GM06990 (cell line): ENCODE data around the gene IGF1R.
A peak's percentile ranks its signal among the peaks of the same experiment; 100 is the strongest.

Experiments
- DNase-seq: peaks from one replicate; pipeline ENCODE4 v3.0.0-alpha.2; 2011; ENCODE audit not compliant: insufficient read length; ENCODE audit errors: extremely low read depth
- H3K27me3 ChIP-seq: replicated peaks from 2 replicates; pipeline ENCODE4 v1.6.0; 2011; ENCODE audit warnings: low read length; ENCODE audit not compliant: control insufficient read depth, insufficient read depth
- H3K36me3 ChIP-seq: 2 replicates; pipeline ENCODE4 v1.5.1; 2011; ENCODE audit warnings: low read length; ENCODE audit not compliant: control insufficient read depth, insufficient read depth
- H3K4me3 ChIP-seq: replicated peaks from 2 replicates; pipeline ENCODE4 v1.5.1; 2011; ENCODE audit warnings: low read depth, mild to moderate bottlenecking, control low read depth, low read length
- TF ChIP-seq, protein P1 (sequence below): IDR thresholded peaks from 2 replicates; pipeline ENCODE4 v1.5.1; 2011; ENCODE audit warnings: low read length, control low read depth, mild to moderate bottlenecking, inconsistent platforms; ENCODE audit not compliant: insufficient read depth, poor library complexity, severe bottlenecking

Gene IGF1R

DNA sequence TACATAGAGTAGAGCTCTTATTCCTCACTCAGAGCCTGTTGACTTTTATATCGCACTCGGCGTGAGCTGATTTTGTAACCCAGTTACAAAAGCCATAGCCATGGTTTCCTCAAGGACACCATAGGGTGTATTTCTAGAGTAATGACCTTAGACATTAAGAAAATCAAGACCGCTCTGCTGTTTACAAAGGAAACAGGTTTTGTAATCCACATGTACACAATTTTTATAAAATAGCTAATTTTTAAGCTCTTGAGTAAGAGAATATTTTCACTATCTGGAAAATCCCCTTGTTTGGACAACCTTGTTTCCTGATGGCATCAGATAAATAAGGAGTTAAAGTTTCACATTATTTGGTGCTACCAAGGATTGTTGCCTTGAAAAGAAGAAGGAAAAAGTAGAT is 254.6 kb downstream of the IGF1R start:
- no peak for DNase-seq
- Histone ChIP-seq H3K36me3 (no peaks in the 10 kb centered on the region), H3K4me3 (no peak overlapping the region), H3K27me3 (no peaks in the 10 kb centered on the region)
- TF ChIP-seq, protein P1, sequence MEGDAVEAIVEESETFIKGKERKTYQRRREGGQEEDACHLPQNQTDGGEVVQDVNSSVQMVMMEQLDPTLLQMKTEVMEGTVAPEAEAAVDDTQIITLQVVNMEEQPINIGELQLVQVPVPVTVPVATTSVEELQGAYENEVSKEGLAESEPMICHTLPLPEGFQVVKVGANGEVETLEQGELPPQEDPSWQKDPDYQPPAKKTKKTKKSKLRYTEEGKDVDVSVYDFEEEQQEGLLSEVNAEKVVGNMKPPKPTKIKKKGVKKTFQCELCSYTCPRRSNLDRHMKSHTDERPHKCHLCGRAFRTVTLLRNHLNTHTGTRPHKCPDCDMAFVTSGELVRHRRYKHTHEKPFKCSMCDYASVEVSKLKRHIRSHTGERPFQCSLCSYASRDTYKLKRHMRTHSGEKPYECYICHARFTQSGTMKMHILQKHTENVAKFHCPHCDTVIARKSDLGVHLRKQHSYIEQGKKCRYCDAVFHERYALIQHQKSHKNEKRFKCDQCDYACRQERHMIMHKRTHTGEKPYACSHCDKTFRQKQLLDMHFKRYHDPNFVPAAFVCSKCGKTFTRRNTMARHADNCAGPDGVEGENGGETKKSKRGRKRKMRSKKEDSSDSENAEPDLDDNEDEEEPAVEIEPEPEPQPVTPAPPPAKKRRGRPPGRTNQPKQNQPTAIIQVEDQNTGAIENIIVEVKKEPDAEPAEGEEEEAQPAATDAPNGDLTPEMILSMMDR: no peak

DNA sequence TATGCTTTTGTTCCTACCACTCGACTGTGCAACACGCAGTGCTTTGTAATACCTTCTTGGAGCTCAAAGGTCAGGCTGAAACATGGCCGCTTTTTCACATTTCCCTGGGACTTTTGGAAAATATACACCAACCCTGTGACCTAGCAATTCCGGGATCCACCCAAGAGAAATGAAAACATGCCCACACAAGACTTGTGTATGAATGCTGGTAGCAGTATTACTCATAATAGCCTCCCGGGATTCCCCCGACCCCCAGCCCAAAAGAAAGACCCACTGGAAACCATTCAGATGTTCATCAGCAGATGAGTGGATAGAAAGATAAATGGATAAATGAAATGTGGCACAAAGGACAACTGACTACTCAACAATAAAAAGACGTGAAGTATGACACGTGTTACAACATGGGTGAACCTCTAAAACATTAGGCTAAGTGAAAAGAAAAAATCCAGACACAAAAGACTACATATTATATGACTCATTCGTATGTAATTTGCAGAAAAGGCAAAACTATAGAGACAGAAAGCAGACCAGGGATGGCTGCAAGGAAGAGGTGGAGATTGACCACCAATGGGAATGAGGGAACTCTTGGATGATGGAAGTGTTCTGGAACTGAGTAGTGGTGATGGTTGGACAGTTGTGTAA is 255.2 kb downstream of the IGF1R start:
- Histone ChIP-seq H3K4me3 (no peak overlapping the region), H3K36me3 (no peaks in the 10 kb centered on the region), H3K27me3 (no peaks in the 10 kb centered on the region)
- DNase-seq: no peak
- TF ChIP-seq, protein P1: no peak

DNA sequence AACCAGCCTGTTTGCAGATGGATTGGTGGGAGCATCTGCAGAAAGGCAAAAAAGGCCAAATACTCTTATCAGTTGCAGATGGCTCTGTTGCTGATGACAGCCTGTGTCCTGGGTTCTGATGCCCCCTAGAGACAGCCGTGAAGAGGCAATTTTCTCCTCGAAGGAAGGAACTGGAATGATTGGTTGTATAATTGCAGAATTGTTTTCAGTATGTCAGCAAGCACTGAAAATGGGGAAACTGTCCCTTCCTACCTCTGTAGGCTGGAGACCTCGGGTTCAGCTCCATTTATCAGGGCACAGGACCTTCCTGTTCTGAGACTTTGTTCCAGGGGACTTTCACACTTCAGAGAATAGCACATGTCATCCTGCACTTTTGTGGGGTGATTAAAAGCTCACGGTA is 256.2 kb downstream of the IGF1R start:
- H3K36me3 ChIP-seq: no peaks in the 10 kb centered on the region
- TF ChIP-seq, protein P1: peak; percentile 78
- H3K4me3 ChIP-seq: no peak overlapping the region
- H3K27me3 ChIP-seq: no peaks in the 10 kb centered on the region
- DNase-seq: no peak

- H3K36me3 ChIP-seq: no peaks in the 10 kb centered on the region
- TF ChIP-seq, protein P1: no peak
- no peaks in the 10 kb centered on the region for H3K27me3 ChIP-seq
- no peak for DNase-seq
- H3K4me3 ChIP-seq: no peak overlapping the region
These were observed 257.8 kb downstream of the IGF1R start for GRCh38 chr15:98905963-98906711.

GRCh38 chr15:98906712-98907083 is 258.4 kb downstream of the IGF1R start:
- DNase-seq: no peak

More at GRCh38 chr15:98906712-98907083, 258.4 kb downstream of the IGF1R start:
- TF ChIP-seq, protein P1: no peak
- no peaks in the 10 kb centered on the region for H3K36me3 ChIP-seq
- no peak overlapping the region for H3K4me3 ChIP-seq
- no peaks in the 10 kb centered on the region for H3K27me3 ChIP-seq
